DOHH2 (cell line): ENCODE measurements around the gene MAGEA6.

Experiments
- H3F3A ChIP-seq: fragments of 200-600 bp; sonication (generic), shearing (Covaris generic); 2 replicates; pipeline ENCODE4 v1.6.0; 2016; ENCODE audit warnings: antibody characterized with exemption, mild to moderate bottlenecking; ENCODE audit not compliant: control insufficient read depth, insufficient read depth
- H3K27ac ChIP-seq: fragments of 200-600 bp; sonication (generic); 2 replicates; pipeline ENCODE4 v1.5.1; 2014; ENCODE audit warnings: low read depth, mild to moderate bottlenecking, low read length, moderate library complexity
- H3K27me3 ChIP-seq: fragments of 200-600 bp; sonication (generic); 2 replicates; pipeline ENCODE4 v1.6.1; 2014; ENCODE audit warnings: mild to moderate bottlenecking, low read length, mixed read lengths; ENCODE audit not compliant: control insufficient read depth
- H3K36me3 ChIP-seq: fragments of 200-600 bp; sonication (generic); 2 replicates; pipeline ENCODE4 v1.6.1; 2014; ENCODE audit warnings: mild to moderate bottlenecking, low read length, moderate library complexity, mixed read lengths; ENCODE audit not compliant: control insufficient read depth
- H3K4me1 ChIP-seq: fragments of 200-600 bp; sonication (generic); 2 replicates; pipeline ENCODE4 v1.6.1; 2014; ENCODE audit warnings: mild to moderate bottlenecking, low read length, mixed read lengths; ENCODE audit not compliant: control insufficient read depth
- H3K4me2 ChIP-seq: fragments of 200-600 bp; sonication (generic); 2 replicates; pipeline ENCODE4 v1.6.0; 2014; ENCODE audit warnings: mild to moderate bottlenecking, low read length, moderate library complexity
- H3K4me3 ChIP-seq: fragments of 200-600 bp; sonication (generic); 2 replicates; pipeline ENCODE4 v1.5.1; 2014; ENCODE audit warnings: mild to moderate bottlenecking, low read length, mixed read lengths
- H3K79me2 ChIP-seq: fragments of 200-600 bp; sonication (generic); 2 replicates; pipeline ENCODE4 v1.6.1; 2014; ENCODE audit warnings: mild to moderate bottlenecking, low read length, mixed read lengths; ENCODE audit not compliant: control insufficient read depth
- H3K9me2 ChIP-seq: fragments of 200-600 bp; sonication (generic); replicated peaks from 2 replicates; pipeline ENCODE4 v1.6.1; 2014; ENCODE audit warnings: mild to moderate bottlenecking, low read length, mixed read lengths; ENCODE audit not compliant: control insufficient read depth
- H3K9me3 ChIP-seq: fragments of 200-600 bp; sonication (generic); 2 replicates; pipeline ENCODE4 v1.6.1; 2014; ENCODE audit warnings: antibody characterized with exemption, low read length, mixed read lengths; ENCODE audit not compliant: control insufficient read depth, insufficient read depth
- H4K20me1 ChIP-seq: fragments of 200-600 bp; sonication (generic); 2 replicates; pipeline ENCODE4 v1.6.0; 2014; ENCODE audit warnings: low read depth, mild to moderate bottlenecking, antibody characterized with exemption, low read length, moderate library complexity; ENCODE audit not compliant: control insufficient read depth, insufficient read depth
- CTCF ChIP-seq: fragments of 200-600 bp; sonication (generic); IDR thresholded peaks from one replicate; pipeline ENCODE4 v1.5.1; 2014; ENCODE audit warnings: antibody characterized with exemption, mild to moderate bottlenecking, low read depth, low read length; ENCODE audit not compliant: poor library complexity, severe bottlenecking
- EZH2phosphoT487 ChIP-seq: fragments of 200-600 bp; sonication (generic); IDR thresholded peaks from 2 replicates; pipeline ENCODE4 v1.6.1; 2017; ENCODE audit warnings: borderline replicate concordance, mild to moderate bottlenecking, antibody characterized with exemption, low read length, moderate library complexity, mixed read lengths

The MAGEA6 gene

GRCh38 chrX:152817078-152817764 is 47.7 kb upstream of the MAGEA6 start:
- no peaks in the 10 kb centered on the region for H4K20me1 ChIP-seq
- no peaks in the 10 kb centered on the region for H3K79me2 ChIP-seq
- H3K4me3 ChIP-seq: no peak overlapping the region
- no peaks in the 10 kb centered on the region for H3K9me2 ChIP-seq
- H3K27ac ChIP-seq: no peak overlapping the region
- no peaks in the 10 kb centered on the region for H3K36me3 ChIP-seq
- H3K4me1 ChIP-seq: no peaks in the 10 kb centered on the region
- H3F3A ChIP-seq: no peaks in the 10 kb centered on the region
- TF ChIP-seq CTCF (peak; percentile 29), EZH2phosphoT487 (no peak)
- no peaks in the 10 kb centered on the region for H3K9me3 ChIP-seq
- no peak overlapping the region for H3K4me2 ChIP-seq
- no peaks in the 10 kb centered on the region for H3K27me3 ChIP-seq

- Histone ChIP-seq H3K9me3 (no peaks in the 10 kb centered on the region), H3K9me2 (no peaks in the 10 kb centered on the region), H4K20me1 (no peaks in the 10 kb centered on the region), H3K79me2 (no peaks in the 10 kb centered on the region), H3K4me2 (no peak overlapping the region), H3F3A (no peaks in the 10 kb centered on the region), H3K36me3 (no peaks in the 10 kb centered on the region), H3K4me3 (no peak overlapping the region), H3K4me1 (no peaks in the 10 kb centered on the region), H3K27me3 (no peaks in the 10 kb centered on the region), H3K27ac (no peak overlapping the region)
- TF ChIP-seq CTCF (no peak), EZH2phosphoT487 (no peak)
Measured at GRCh38 chrX:152814048-152814447, 44.6 kb upstream of the MAGEA6 start.

- Histone ChIP-seq H4K20me1 (no peaks in the 10 kb centered on the region), H3F3A (no peaks in the 10 kb centered on the region), H3K9me2 (no peaks in the 10 kb centered on the region), H3K36me3 (no peaks in the 10 kb centered on the region), H3K4me1 (no peaks in the 10 kb centered on the region), H3K4me2 (no peak overlapping the region), H3K27me3 (no peaks in the 10 kb centered on the region), H3K4me3 (no peak overlapping the region), H3K9me3 (no peaks in the 10 kb centered on the region), H3K27ac (no peak overlapping the region), H3K79me2 (no peaks in the 10 kb centered on the region)
- TF ChIP-seq EZH2phosphoT487 (no peak), CTCF (no peak)
Measured at GRCh38 chrX:152813206-152813605, 43.7 kb upstream of the MAGEA6 start.
